Measurements from ENCODE around the gene THSD4. TPM values are rescaled to one million over a fixed set of nuclear protein-coding genes. Genes with fewer than 3 reads are reported as not detected.

Gene THSD4
- total and polyA plus RNA-seq, 5 donors from 2014 or later, result not detected

- Histone ChIP-seq H3K4me3 (ENCODE audit: low read depth, low read length) (no peak overlapping the region), H3K27ac (ENCODE audit: insufficient read depth, low read length, poor library complexity, severe bottlenecking) (no peak overlapping the region), H3K27me3 (ENCODE audit: control insufficient read depth, insufficient read depth, low read length) (no peaks in the 10 kb centered on the region), H3K9me3 (ENCODE audit: control insufficient read depth in 2 of 2, low read length in 2 of 2) (no peaks in the 10 kb centered on the region), H3K36me3 (ENCODE audit: control insufficient read depth, insufficient read depth, low read length) (no peaks in the 10 kb centered on the region), H3K4me1 (ENCODE audit: control insufficient read depth, insufficient read depth, low read length, poor library complexity, severe bottlenecking) (no peaks in the 10 kb centered on the region)
- Mint-ChIP-seq H3K9me3 (peaks cover 0 to 1% (median 0%) of the 10 kb centered on the region in 7 donors), H3K27me3 (peaks cover 20% of the 10 kb centered on the region), H3K4me3 (no peak overlapping the region), H3K27ac (no peak overlapping the region), H3K36me3 (no peaks in the 10 kb centered on the region), H3K4me1 (no peaks in the 10 kb centered on the region)
- DNase-seq (no peak), ATAC-seq (ENCODE audit: low read depth in 2 of 2) (no peak)
Observed at GRCh38 chr15:71454462-71454996, 339.3 kb downstream of the THSD4 start.

DNA sequence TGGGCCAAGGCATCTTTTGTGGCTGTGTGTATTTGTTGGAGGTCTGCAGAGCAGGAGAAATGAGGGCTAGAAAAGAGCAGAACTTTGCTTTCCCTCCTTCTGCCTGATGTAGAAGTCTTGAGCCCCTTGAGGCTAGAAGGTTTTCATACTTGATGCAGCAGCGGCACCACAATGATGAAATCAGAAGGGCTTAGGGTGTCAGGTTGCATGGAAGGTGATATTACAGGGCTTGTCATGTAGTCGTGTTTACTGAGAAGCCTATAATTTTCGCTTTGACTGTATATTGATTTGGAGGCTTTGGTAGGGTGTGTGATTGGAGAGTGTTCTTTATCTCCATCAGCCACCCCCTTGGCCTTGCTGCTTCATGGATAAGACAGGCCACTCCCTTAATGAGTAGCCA is 339.8 kb downstream of the THSD4 start:
- ATAC-seq (ENCODE audit: low read depth in 2 of 2) (no peak), DNase-seq (no peak)
- Mint-ChIP-seq H3K27me3 (peaks cover 20% of the 10 kb centered on the region), H3K36me3 (no peaks in the 10 kb centered on the region), H3K9me3 (peaks cover 0 to 1% (median 0%) of the 10 kb centered on the region in 7 donors), H3K27ac (no peak overlapping the region), H3K4me3 (no peak overlapping the region), H3K4me1 (no peaks in the 10 kb centered on the region)
- Histone ChIP-seq H3K4me3 (ENCODE audit: low read depth, low read length) (no peak overlapping the region), H3K4me1 (ENCODE audit: control insufficient read depth, insufficient read depth, low read length, poor library complexity, severe bottlenecking) (no peaks in the 10 kb centered on the region), H3K27me3 (ENCODE audit: control insufficient read depth, insufficient read depth, low read length) (no peaks in the 10 kb centered on the region), H3K36me3 (ENCODE audit: control insufficient read depth, insufficient read depth, low read length) (no peaks in the 10 kb centered on the region), H3K9me3 (ENCODE audit: control insufficient read depth in 2 of 2, low read length in 2 of 2) (no peaks in the 10 kb centered on the region), H3K27ac (ENCODE audit: insufficient read depth, low read length, poor library complexity, severe bottlenecking) (no peak overlapping the region)

DNA sequence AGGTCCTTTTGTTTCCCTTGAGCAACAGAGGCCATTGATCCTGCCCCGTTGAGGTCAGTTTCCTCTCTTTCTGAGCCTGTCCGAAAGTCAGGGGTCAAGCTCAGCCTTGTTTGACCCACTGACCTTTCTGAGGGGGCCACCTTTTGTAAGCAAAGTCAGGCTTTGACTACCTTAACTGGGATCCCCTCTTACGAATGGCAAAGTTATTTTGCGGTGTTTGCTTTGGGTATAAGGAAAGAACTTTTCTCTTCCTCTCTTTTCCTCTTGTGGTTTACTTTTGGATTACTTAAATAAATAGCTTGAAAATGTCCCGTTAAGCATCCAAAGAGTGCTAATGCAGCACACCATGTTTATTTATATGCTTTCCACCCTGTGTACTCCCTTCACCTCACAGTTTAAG is 340.6 kb downstream of the THSD4 start:
- Mint-ChIP-seq H3K27ac (no peak overlapping the region), H3K4me3 (no peak overlapping the region), H3K36me3 (no peaks in the 10 kb centered on the region)

GRCh38 chr15:71456362-71456761 is 341.1 kb downstream of the THSD4 start:
- H3K4me1 Mint-ChIP-seq, result no peaks in the 10 kb centered on the region
- H3K27me3 Mint-ChIP-seq, result peaks cover 20% of the 10 kb centered on the region
- H3K9me3 Mint-ChIP-seq, result peaks cover 0 to 1% (median 0%) of the 10 kb centered on the region in 7 donors
- Histone ChIP-seq H3K9me3 (ENCODE audit: control insufficient read depth in 2 of 2, low read length in 2 of 2) (no peaks in the 10 kb centered on the region), H3K36me3 (ENCODE audit: control insufficient read depth, insufficient read depth, low read length) (no peaks in the 10 kb centered on the region), H3K27ac (ENCODE audit: insufficient read depth, low read length, poor library complexity, severe bottlenecking) (no peak overlapping the region), H3K4me1 (ENCODE audit: control insufficient read depth, insufficient read depth, low read length, poor library complexity, severe bottlenecking) (no peaks in the 10 kb centered on the region), H3K27me3 (ENCODE audit: control insufficient read depth, insufficient read depth, low read length) (no peaks in the 10 kb centered on the region), H3K4me3 (ENCODE audit: low read depth, low read length) (no peak overlapping the region)
- no peak for DNase-seq
- H3K27ac Mint-ChIP-seq, result no peak overlapping the region
- no peaks in the 10 kb centered on the region for H3K36me3 Mint-ChIP-seq
- ATAC-seq (ENCODE audit: low read depth in 2 of 2), result no peak
- no peak overlapping the region for H3K4me3 Mint-ChIP-seq

More for the DNA sequence above, 340.6 kb downstream of the THSD4 start:
- no peak for ATAC-seq (ENCODE audit: low read depth in 2 of 2)
- no peaks in the 10 kb centered on the region for H3K27me3 ChIP-seq (ENCODE audit: control insufficient read depth, insufficient read depth, low read length)
- no peaks in the 10 kb centered on the region for H3K36me3 ChIP-seq (ENCODE audit: control insufficient read depth, insufficient read depth, low read length)
- H3K9me3 ChIP-seq (ENCODE audit: control insufficient read depth in 2 of 2, low read length in 2 of 2), result no peaks in the 10 kb centered on the region
- no peak overlapping the region for H3K27ac ChIP-seq (ENCODE audit: insufficient read depth, low read length, poor library complexity, severe bottlenecking)
- H3K4me1 Mint-ChIP-seq, result no peaks in the 10 kb centered on the region
- H3K4me3 ChIP-seq (ENCODE audit: low read depth, low read length), result no peak overlapping the region
- DNase-seq, result no peak
- H3K27me3 Mint-ChIP-seq, result peaks cover 20% of the 10 kb centered on the region
- peaks cover 0 to 1% (median 0%) of the 10 kb centered on the region in 7 donors for H3K9me3 Mint-ChIP-seq
- no peaks in the 10 kb centered on the region for H3K4me1 ChIP-seq (ENCODE audit: control insufficient read depth, insufficient read depth, low read length, poor library complexity, severe bottlenecking)

DNA sequence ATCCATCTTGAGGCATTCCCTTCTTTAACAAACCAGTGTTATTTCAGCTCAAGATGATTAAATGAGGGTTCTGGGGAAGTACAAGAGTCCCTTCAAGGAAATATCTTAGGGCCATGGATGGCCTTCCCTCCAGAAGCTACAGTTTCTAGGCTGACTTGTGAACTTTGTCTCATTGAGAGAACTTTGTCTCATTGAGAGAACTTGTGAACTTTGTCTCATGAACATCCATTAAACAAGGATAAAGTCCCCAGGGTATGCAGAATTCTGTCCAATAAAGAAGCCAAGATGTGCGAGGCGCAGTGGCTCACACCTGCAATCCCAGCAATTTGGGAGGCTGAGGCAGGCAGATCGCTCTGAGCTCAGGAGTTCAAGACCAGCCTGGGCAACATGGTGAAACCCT is 341.5 kb downstream of the THSD4 start:
- H3K27me3 Mint-ChIP-seq, result peaks cover 19% of the 10 kb centered on the region
- no peaks in the 10 kb centered on the region for H3K9me3 ChIP-seq (ENCODE audit: control insufficient read depth in 2 of 2, low read length in 2 of 2)
- ATAC-seq (ENCODE audit: low read depth in 2 of 2) (no peak), DNase-seq (no peak)
- H3K27ac ChIP-seq (ENCODE audit: insufficient read depth, low read length, poor library complexity, severe bottlenecking), result no peak overlapping the region
- no peaks in the 10 kb centered on the region for H3K4me1 Mint-ChIP-seq
- H3K36me3 ChIP-seq (ENCODE audit: control insufficient read depth, insufficient read depth, low read length), result no peaks in the 10 kb centered on the region
- no peaks in the 10 kb centered on the region for H3K27me3 ChIP-seq (ENCODE audit: control insufficient read depth, insufficient read depth, low read length)
- H3K27ac Mint-ChIP-seq, result no peak overlapping the region
- H3K4me3 Mint-ChIP-seq, result no peak overlapping the region
- no peaks in the 10 kb centered on the region for H3K36me3 Mint-ChIP-seq
- peaks cover 0 to 1% (median 0%) of the 10 kb centered on the region in 7 donors for H3K9me3 Mint-ChIP-seq
- H3K4me1 ChIP-seq (ENCODE audit: control insufficient read depth, insufficient read depth, low read length, poor library complexity, severe bottlenecking), result no peaks in the 10 kb centered on the region
- H3K4me3 ChIP-seq (ENCODE audit: low read depth, low read length), result no peak overlapping the region

GRCh38 chr15:71458089-71458660 is 342.9 kb downstream of the THSD4 start:
- H3K27ac Mint-ChIP-seq, result no peak overlapping the region
- ATAC-seq (ENCODE audit: low read depth in 2 of 2), result no peak
- Histone ChIP-seq H3K4me1 (ENCODE audit: control insufficient read depth, insufficient read depth, low read length, poor library complexity, severe bottlenecking) (no peaks in the 10 kb centered on the region), H3K27me3 (ENCODE audit: control insufficient read depth, insufficient read depth, low read length) (no peaks in the 10 kb centered on the region), H3K36me3 (ENCODE audit: control insufficient read depth, insufficient read depth, low read length) (no peaks in the 10 kb centered on the region), H3K27ac (ENCODE audit: insufficient read depth, low read length, poor library complexity, severe bottlenecking) (no peak overlapping the region), H3K9me3 (ENCODE audit: control insufficient read depth in 2 of 2, low read length in 2 of 2) (no peaks in the 10 kb centered on the region), H3K4me3 (ENCODE audit: low read depth, low read length) (no peak overlapping the region)
- H3K4me3 Mint-ChIP-seq, result no peak overlapping the region
- no peaks in the 10 kb centered on the region for H3K4me1 Mint-ChIP-seq
- H3K27me3 Mint-ChIP-seq, result peaks cover 16% of the 10 kb centered on the region
- H3K9me3 Mint-ChIP-seq, result peaks cover 0 to 1% (median 0%) of the 10 kb centered on the region in 7 donors
- no peaks in the 10 kb centered on the region for H3K36me3 Mint-ChIP-seq
- DNase-seq, result no peak

- H3K4me1 ChIP-seq (ENCODE audit: control insufficient read depth, insufficient read depth, low read length, poor library complexity, severe bottlenecking), result no peaks in the 10 kb centered on the region
- no peak for ATAC-seq (ENCODE audit: low read depth in 2 of 2)
- peaks cover 7% of the 10 kb centered on the region for H3K27me3 Mint-ChIP-seq
- peaks cover 0 to 1% (median 0%) of the 10 kb centered on the region in 7 donors for H3K9me3 Mint-ChIP-seq
- H3K9me3 ChIP-seq (ENCODE audit: control insufficient read depth in 2 of 2, low read length in 2 of 2), result no peaks in the 10 kb centered on the region
- H3K27ac Mint-ChIP-seq, result no peak overlapping the region
- no peaks in the 10 kb centered on the region for H3K36me3 Mint-ChIP-seq
- no peak overlapping the region for H3K27ac ChIP-seq (ENCODE audit: insufficient read depth, low read length, poor library complexity, severe bottlenecking)
- H3K4me1 Mint-ChIP-seq, result no peaks in the 10 kb centered on the region
- no peak overlapping the region for H3K4me3 Mint-ChIP-seq
- H3K27me3 ChIP-seq (ENCODE audit: control insufficient read depth, insufficient read depth, low read length), result peaks cover 3% of the 10 kb centered on the region
- H3K36me3 ChIP-seq (ENCODE audit: control insufficient read depth, insufficient read depth, low read length), result no peaks in the 10 kb centered on the region
- DNase-seq, result no peak
- H3K4me3 ChIP-seq (ENCODE audit: low read depth, low read length), result no peak overlapping the region
Observed at GRCh38 chr15:71461748-71462147, 346.5 kb downstream of the THSD4 start.

DNA sequence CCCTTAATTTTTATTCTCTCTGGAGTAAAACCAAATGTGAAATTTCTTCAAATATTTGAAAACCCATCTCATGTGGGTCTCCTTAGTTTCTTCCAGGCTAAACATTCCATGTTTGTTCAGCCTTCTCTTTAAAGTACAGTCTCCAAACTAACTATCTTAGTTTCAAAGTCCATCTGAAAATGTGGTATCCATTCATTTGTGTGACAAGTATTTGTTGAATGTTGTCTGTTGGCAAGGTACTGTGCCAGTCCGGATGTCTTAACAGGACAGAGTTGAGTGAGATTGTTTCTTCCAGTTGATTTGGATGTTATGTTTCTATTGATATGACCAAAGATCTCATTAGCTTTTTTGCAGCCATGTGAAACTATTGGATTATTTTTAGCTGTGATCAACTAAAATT is 347.4 kb downstream of the THSD4 start:
- Mint-ChIP-seq H3K9me3 (peaks cover 0 to under 1% (median 0%) of the 10 kb centered on the region in 7 donors), H3K27me3 (peaks cover 6% of the 10 kb centered on the region), H3K4me3 (no peak overlapping the region), H3K36me3 (no peaks in the 10 kb centered on the region), H3K27ac (no peak overlapping the region), H3K4me1 (no peaks in the 10 kb centered on the region)
- ATAC-seq (ENCODE audit: low read depth in 2 of 2) (no peak), DNase-seq (no peak)
- Histone ChIP-seq H3K4me3 (ENCODE audit: low read depth, low read length) (no peak overlapping the region), H3K9me3 (ENCODE audit: control insufficient read depth in 2 of 2, low read length in 2 of 2) (no peaks in the 10 kb centered on the region), H3K27ac (ENCODE audit: insufficient read depth, low read length, poor library complexity, severe bottlenecking) (no peak overlapping the region), H3K36me3 (ENCODE audit: control insufficient read depth, insufficient read depth, low read length) (no peaks in the 10 kb centered on the region), H3K27me3 (ENCODE audit: control insufficient read depth, insufficient read depth, low read length) (peaks cover 3% of the 10 kb centered on the region), H3K4me1 (ENCODE audit: control insufficient read depth, insufficient read depth, low read length, poor library complexity, severe bottlenecking) (no peaks in the 10 kb centered on the region)
